Prostate gland (tissue), 2 donors: ENCODE results near the gene ANXA9.

Experiments used
- CTCF ChIP-seq, 4 experiments: fragments of 200-600 bp in 2 of 4; fragments of 450-650 bp in 2 of 4; sonication (generic) in 2 of 4; IDR thresholded peaks; 1 replicate in 3 of 4; 2 replicates in 1 of 4; pipeline ENCODE4 v1.5.1; 2016 to 2019; ENCODE audit warnings: antibody characterized with exemption in 4 of 4, mild to moderate bottlenecking in 2 of 4, moderate library complexity in 2 of 4
- POLR2A ChIP-seq: fragments of 450-650 bp; IDR thresholded peaks from one replicate; pipeline ENCODE4 v1.6.1; 2016; ENCODE audit warnings: antibody characterized with exemption, mild to moderate bottlenecking
- POLR2AphosphoS5 ChIP-seq: sonication (generic); formaldehyde crosslinking; IDR thresholded peaks from one replicate; pipeline ENCODE4 v1.6.1; 2017; ENCODE audit warnings: antibody characterized with exemption

- TF ChIP-seq POLR2A (no peak), CTCF (IDR thresholded peaks at IDR 0.05) (no peak), POLR2AphosphoS5 (no peak)
These were observed 15.9 kb downstream of the ANXA9 start for GRCh38 chr1:150997949-150998348.
